Smooth muscle cell (in vitro differentiated cells): ENCODE measurements around the gene SIAH3. TPM values are rescaled to one million over a fixed set of nuclear protein-coding genes. Genes with fewer than 3 reads are reported as not detected.

ENCODE experiments used
- DNase-seq: peaks from one replicate; lab custom pipeline; 2025; ENCODE audit not compliant: unreplicated experiment; lab: John Stamatoyannopoulos, UW
- H2AFZ ChIP-seq: fragments of 200-600 bp; sonication (generic); 2 replicates; pipeline ENCODE4 v1.6.0; 2016; ENCODE audit warnings: antibody characterized with exemption, low read depth, mild to moderate bottlenecking
- H3F3A ChIP-seq: fragments of 200-600 bp; sonication (generic); 2 replicates; pipeline ENCODE4 v1.6.0; 2017; ENCODE audit warnings: antibody characterized with exemption, low read depth
- H3K27ac ChIP-seq: fragments of 200-600 bp; sonication (generic); 2 replicates; pipeline ENCODE4 v1.5.1; 2016; ENCODE audit warnings: low read depth, mild to moderate bottlenecking
- H3K27me3 ChIP-seq: fragments of 200-600 bp; sonication (generic); 2 replicates; pipeline ENCODE4 v1.6.1; 2016; ENCODE audit warnings: low read depth, mild to moderate bottlenecking
- H3K36me3 ChIP-seq: fragments of 200-600 bp; sonication (generic); 2 replicates; pipeline ENCODE4 v1.5.1; 2016; ENCODE audit warnings: low read depth
- H3K4me1 ChIP-seq: fragments of 200-600 bp; sonication (generic); 2 replicates; pipeline ENCODE4 v1.5.1; 2016; ENCODE audit warnings: low read depth
- H3K4me2 ChIP-seq: fragments of 200-600 bp; sonication (generic); 2 replicates; pipeline ENCODE4 v1.6.0; 2016; ENCODE audit warnings: mild to moderate bottlenecking
- H3K4me3 ChIP-seq: fragments of 200-600 bp; sonication (generic); 2 replicates; pipeline ENCODE4 v1.5.1; 2016; ENCODE audit warnings: mild to moderate bottlenecking
- H3K79me2 ChIP-seq: fragments of 200-600 bp; sonication (generic); 2 replicates; pipeline ENCODE4 v1.6.0; 2016; ENCODE audit warnings: low read depth, mild to moderate bottlenecking
- H3K9ac ChIP-seq: fragments of 200-600 bp; sonication (generic); 2 replicates; pipeline ENCODE4 v1.6.0; 2016; ENCODE audit warnings: low read depth
- H3K9me3 ChIP-seq: fragments of 200-600 bp; sonication (generic); replicated peaks from 2 replicates; pipeline ENCODE4 v1.5.1; 2016; ENCODE audit warnings: low read depth
- H4K20me1 ChIP-seq: fragments of 200-600 bp; sonication (generic); 2 replicates; pipeline ENCODE4 v1.6.0; 2016; ENCODE audit warnings: low read depth
- WGBS: methylation state at CpG from one replicate; pipeline ENCODE4 v1.1.7; 2016; ENCODE audit warnings: low lambda C conversion rate; 5-methylcytosine and 5-hydroxymethylcytosine counted together
- polyA plus RNA-seq: library from polyadenylated mRNA; unstranded; fragments of >200 nt; fragmentation: Nextera tagmentation; extraction: Ambion mirVana; gene quantifications from 2 replicates; pipeline ENCODE4 v1.2.1, GENCODE V29; 2016
- total RNA-seq: library from RNA; depleted of rRNA; stranded (reverse); fragments of >200 nt; gene quantifications from 2 replicates; pipeline ENCODE4 v1.2.3, GENCODE V29; 2014
- TF ChIP-seq, protein P1 (sequence below): fragments of 200-600 bp; sonication (generic); IDR thresholded peaks from 2 replicates; pipeline ENCODE4 v1.5.1; 2017; ENCODE audit warnings: borderline replicate concordance, mild to moderate bottlenecking, antibody characterized with exemption; ENCODE audit not compliant: insufficient read depth, poor library complexity, severe bottlenecking

The SIAH3 gene
- total and polyA plus RNA-seq, 2 experiments from 2014 or later, result not detected

GRCh38 chr13:45812695-45813372 is 38.7 kb downstream of the SIAH3 start:
- Histone ChIP-seq H3K9me3 (no peaks in the 10 kb centered on the region), H4K20me1 (no peaks in the 10 kb centered on the region), H3F3A (no peaks in the 10 kb centered on the region), H3K79me2 (no peaks in the 10 kb centered on the region), H3K27ac (no peak overlapping the region), H3K4me3 (no peak overlapping the region), H2AFZ (no peak overlapping the region), H3K36me3 (no peaks in the 10 kb centered on the region), H3K27me3 (peaks cover 6% of the 10 kb centered on the region), H3K4me2 (no peak overlapping the region), H3K9ac (no peak overlapping the region), H3K4me1 (no peaks in the 10 kb centered on the region)
- WGBS, result 87% methylated on average over 6 of the region's 6 CpGs
- DNase-seq, result no peak
- TF ChIP-seq, protein P1, sequence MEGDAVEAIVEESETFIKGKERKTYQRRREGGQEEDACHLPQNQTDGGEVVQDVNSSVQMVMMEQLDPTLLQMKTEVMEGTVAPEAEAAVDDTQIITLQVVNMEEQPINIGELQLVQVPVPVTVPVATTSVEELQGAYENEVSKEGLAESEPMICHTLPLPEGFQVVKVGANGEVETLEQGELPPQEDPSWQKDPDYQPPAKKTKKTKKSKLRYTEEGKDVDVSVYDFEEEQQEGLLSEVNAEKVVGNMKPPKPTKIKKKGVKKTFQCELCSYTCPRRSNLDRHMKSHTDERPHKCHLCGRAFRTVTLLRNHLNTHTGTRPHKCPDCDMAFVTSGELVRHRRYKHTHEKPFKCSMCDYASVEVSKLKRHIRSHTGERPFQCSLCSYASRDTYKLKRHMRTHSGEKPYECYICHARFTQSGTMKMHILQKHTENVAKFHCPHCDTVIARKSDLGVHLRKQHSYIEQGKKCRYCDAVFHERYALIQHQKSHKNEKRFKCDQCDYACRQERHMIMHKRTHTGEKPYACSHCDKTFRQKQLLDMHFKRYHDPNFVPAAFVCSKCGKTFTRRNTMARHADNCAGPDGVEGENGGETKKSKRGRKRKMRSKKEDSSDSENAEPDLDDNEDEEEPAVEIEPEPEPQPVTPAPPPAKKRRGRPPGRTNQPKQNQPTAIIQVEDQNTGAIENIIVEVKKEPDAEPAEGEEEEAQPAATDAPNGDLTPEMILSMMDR, result no peak

GRCh38 chr13:45811891-45812694 is 39.5 kb downstream of the SIAH3 start:
- WGBS, result 84% methylated on average over 6 of the region's 6 CpGs
- Histone ChIP-seq H2AFZ (no peak overlapping the region), H3K27me3 (peaks cover 6% of the 10 kb centered on the region)

GRCh38 chr13:45809801-45810394 is 41.7 kb downstream of the SIAH3 start:
- Histone ChIP-seq H3K9me3 (no peaks in the 10 kb centered on the region), H4K20me1 (no peaks in the 10 kb centered on the region), H2AFZ (no peak overlapping the region), H3K27me3 (peaks cover 6% of the 10 kb centered on the region), H3K4me2 (no peak overlapping the region), H3K27ac (no peak overlapping the region), H3K4me1 (no peaks in the 10 kb centered on the region), H3K4me3 (no peak overlapping the region), H3K36me3 (no peaks in the 10 kb centered on the region), H3K79me2 (no peaks in the 10 kb centered on the region), H3K9ac (no peak overlapping the region), H3F3A (no peaks in the 10 kb centered on the region)
- DNase-seq, result no peak
- TF ChIP-seq, protein P1, result no peak
- 85% methylated on average over 7 of the region's 7 CpGs for WGBS

More at GRCh38 chr13:45811891-45812694, 39.5 kb downstream of the SIAH3 start:
- H3K9me3 ChIP-seq, result no peaks in the 10 kb centered on the region
- H3K27ac ChIP-seq, result no peak overlapping the region
- no peaks in the 10 kb centered on the region for H3K36me3 ChIP-seq
- no peak overlapping the region for H3K9ac ChIP-seq
- no peaks in the 10 kb centered on the region for H3F3A ChIP-seq
- H4K20me1 ChIP-seq, result no peaks in the 10 kb centered on the region
- DNase-seq, result no peak
- no peak overlapping the region for H3K4me2 ChIP-seq
- no peaks in the 10 kb centered on the region for H3K4me1 ChIP-seq
- TF ChIP-seq, protein P1, result no peak
- H3K4me3 ChIP-seq, result no peak overlapping the region
- no peaks in the 10 kb centered on the region for H3K79me2 ChIP-seq
